Mononuclear cell (primary cell): Measurements from ENCODE around the gene TRDN. TPM values are rescaled to one million over a fixed set of nuclear protein-coding genes. Genes with fewer than 3 reads are reported as not detected.
"Not testable (repeated sequence)": the region's sequence is repeated elsewhere in the genome, so short reads cannot be mapped to it uniquely, and the experiment has no call there.

Source experiments
- H3K27me3 ChIP-seq: 2 replicates; pipeline ENCODE4 v1.6.0; 2011; ENCODE audit warnings: low read length, control low read depth; ENCODE audit not compliant: insufficient read depth
- H3K4me1 ChIP-seq: 2 replicates; pipeline ENCODE4 v1.5.1; 2011; ENCODE audit warnings: mild to moderate bottlenecking, low read length, control low read depth; ENCODE audit not compliant: insufficient read depth
- H3K4me3 ChIP-seq: 2 replicates; pipeline ENCODE4 v1.5.1; 2011; ENCODE audit warnings: mild to moderate bottlenecking, low read length, moderate library complexity
- H3K9me3 ChIP-seq: 2 replicates; pipeline ENCODE4 v1.5.1; 2011; ENCODE audit warnings: low read depth, mild to moderate bottlenecking, control low read depth, low read length
- total RNA-seq: library from RNA; depleted of rRNA; stranded (reverse); fragments of >200 nt; gene quantifications from one replicate; pipeline ENCODE4 v1.2.3, GENCODE V29; 2012

The TRDN gene
- total RNA-seq, 1 donor = not detected

- Histone ChIP-seq H3K4me3 (no peak overlapping the region), H3K4me1 (no peaks in the 10 kb centered on the region), H3K27me3 (no peaks in the 10 kb centered on the region), H3K9me3 (no peaks in the 10 kb centered on the region)
These were observed 42.0 kb downstream of the TRDN start for GRCh38 chr6:123594776-123595175.

- Histone ChIP-seq H3K9me3 (no peaks in the 10 kb centered on the region), H3K4me1 (no peaks in the 10 kb centered on the region), H3K4me3 (no peak overlapping the region), H3K27me3 (no peaks in the 10 kb centered on the region)
These were observed 44.3 kb downstream of the TRDN start for GRCh38 chr6:123592426-123592825.

DNA sequence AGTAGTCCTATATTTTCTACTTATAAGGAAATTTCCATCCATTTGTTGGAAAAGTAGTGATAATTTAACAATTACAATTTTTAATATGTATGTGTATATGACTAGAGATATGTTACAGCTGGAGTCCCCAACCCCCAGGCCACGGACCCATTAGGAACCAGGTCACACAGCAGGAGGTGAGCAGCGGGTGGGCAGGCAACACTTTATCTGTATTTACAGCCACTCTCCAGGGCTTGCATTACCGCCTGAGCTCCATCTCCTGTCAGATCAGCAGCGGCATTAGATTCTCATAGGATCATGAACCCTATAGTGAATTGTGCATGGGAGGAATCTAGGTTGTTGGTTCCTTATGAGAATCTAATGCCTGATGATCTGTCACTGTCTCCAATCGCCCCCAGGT, 46.8 kb downstream of the TRDN start:
- Histone ChIP-seq H3K4me1 (no peaks in the 10 kb centered on the region), H3K9me3 (no peaks in the 10 kb centered on the region), H3K27me3 (no peaks in the 10 kb centered on the region), H3K4me3 (no peak overlapping the region)

DNA sequence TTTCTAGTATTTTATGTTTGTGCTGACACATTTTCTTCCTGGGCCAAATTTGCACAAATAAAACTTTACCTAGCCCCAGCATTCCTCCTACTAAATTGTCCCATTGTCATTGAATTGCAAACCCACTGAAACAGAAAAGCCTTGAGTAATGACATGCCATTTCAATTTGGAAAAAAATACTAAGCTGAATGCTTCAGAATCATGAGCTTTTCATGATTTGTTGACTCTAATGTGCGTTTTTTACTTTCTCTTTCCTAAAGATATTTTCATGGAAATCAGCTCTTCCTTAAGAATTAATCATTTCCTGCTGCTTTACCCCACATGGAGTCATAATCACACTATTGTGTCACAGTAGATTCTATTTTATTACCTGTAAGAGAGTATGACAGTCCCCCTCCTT, 47.4 kb downstream of the TRDN start:
- H3K4me1 ChIP-seq = no peaks in the 10 kb centered on the region
- no peak overlapping the region for H3K4me3 ChIP-seq
- H3K9me3 ChIP-seq = no peaks in the 10 kb centered on the region
- no peaks in the 10 kb centered on the region for H3K27me3 ChIP-seq

DNA sequence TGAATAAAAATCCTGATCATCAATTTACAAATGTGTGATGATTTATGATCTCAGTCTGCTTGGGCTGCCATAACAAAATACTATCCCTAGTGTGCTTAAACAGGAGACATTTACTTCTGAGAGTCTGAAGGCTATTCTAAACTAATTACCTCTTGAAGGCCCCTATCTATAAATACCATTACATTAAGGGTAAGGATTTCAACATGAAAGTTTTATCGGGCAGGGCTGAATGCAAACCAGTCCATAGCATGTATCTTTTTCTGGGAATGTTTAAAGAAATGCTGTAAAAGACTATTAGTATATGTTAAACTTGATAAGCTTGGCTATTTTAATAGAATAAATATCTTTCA, 48.2 kb downstream of the TRDN start:
- no peaks in the 10 kb centered on the region for H3K9me3 ChIP-seq

GRCh38 chr6:123587838-123588545, 48.8 kb downstream of the TRDN start:
- Histone ChIP-seq H3K27me3 (no peaks in the 10 kb centered on the region), H3K4me3 (no peak overlapping the region), H3K9me3 (no peaks in the 10 kb centered on the region), H3K4me1 (no peaks in the 10 kb centered on the region)

More for the DNA sequence above, 48.2 kb downstream of the TRDN start:
- no peaks in the 10 kb centered on the region for H3K4me1 ChIP-seq
- H3K4me3 ChIP-seq = no peak overlapping the region
- H3K27me3 ChIP-seq = no peaks in the 10 kb centered on the region

- not testable (repeated sequence) for H3K27me3 ChIP-seq, H3K4me3 ChIP-seq, H3K4me1 ChIP-seq, H3K9me3 ChIP-seq
These were observed 49.3 kb downstream of the TRDN start for GRCh38 chr6:123587407-123587806.

DNA sequence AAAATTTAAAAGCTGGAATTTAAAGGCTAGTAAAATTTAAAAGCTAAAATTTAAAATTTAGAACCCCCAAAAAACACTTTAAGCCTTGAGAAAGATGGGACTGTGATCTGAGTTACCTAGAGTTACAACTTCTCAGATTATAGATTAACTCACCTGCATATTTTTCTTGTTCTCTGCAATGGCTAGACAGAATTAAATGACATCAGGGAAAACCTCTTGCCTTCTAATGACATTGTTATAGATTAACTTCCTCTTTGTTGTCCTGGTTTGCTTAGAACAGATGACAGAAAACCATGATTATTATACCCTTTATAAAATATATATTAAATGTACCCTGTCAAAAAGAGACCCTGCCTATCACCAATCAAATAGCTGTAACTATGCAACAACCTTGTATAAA, 56.4 kb downstream of the TRDN start:
- Histone ChIP-seq H3K4me3 (no peak overlapping the region), H3K4me1 (no peaks in the 10 kb centered on the region), H3K27me3 (no peaks in the 10 kb centered on the region), H3K9me3 (no peaks in the 10 kb centered on the region)

- Histone ChIP-seq H3K27me3 (no peaks in the 10 kb centered on the region), H3K4me1 (no peaks in the 10 kb centered on the region), H3K9me3 (no peaks in the 10 kb centered on the region)
These were observed 61.6 kb downstream of the TRDN start for GRCh38 chr6:123575188-123575587.

GRCh38 chr6:123570813-123571684, 65.7 kb downstream of the TRDN start:
- Histone ChIP-seq H3K4me1 (no peaks in the 10 kb centered on the region), H3K9me3 (no peaks in the 10 kb centered on the region), H3K4me3 (no peak overlapping the region), H3K27me3 (no peaks in the 10 kb centered on the region)

More at GRCh38 chr6:123575188-123575587, 61.6 kb downstream of the TRDN start:
- no peak overlapping the region for H3K4me3 ChIP-seq

GRCh38 chr6:123569575-123569974, 67.2 kb downstream of the TRDN start:
- Histone ChIP-seq H3K9me3 (no peaks in the 10 kb centered on the region), H3K4me3 (no peak overlapping the region), H3K27me3 (no peaks in the 10 kb centered on the region), H3K4me1 (no peaks in the 10 kb centered on the region)

DNA sequence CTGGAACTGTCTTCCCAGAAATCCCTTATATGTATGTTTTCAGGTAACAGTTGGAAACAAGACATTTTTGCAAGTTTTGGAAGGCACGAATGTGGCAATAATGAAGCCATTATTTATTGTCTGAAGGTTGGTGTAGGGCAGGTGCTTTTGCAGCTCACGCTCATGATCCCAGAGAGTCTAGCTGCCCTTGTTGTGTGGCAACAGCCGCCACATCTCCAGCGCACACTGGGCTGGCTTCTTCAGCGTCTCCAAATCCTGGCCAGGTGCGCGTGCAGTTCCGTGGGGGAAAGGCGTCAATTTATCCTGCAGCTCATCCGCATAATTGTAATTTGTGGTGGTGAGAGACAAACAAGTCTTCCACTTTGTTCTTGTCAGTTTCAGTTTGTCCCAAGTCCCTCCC, 71.2 kb downstream of the TRDN start:
- H3K4me3 ChIP-seq = no peak overlapping the region
- no peaks in the 10 kb centered on the region for H3K9me3 ChIP-seq
- no peaks in the 10 kb centered on the region for H3K27me3 ChIP-seq
- H3K4me1 ChIP-seq = no peaks in the 10 kb centered on the region

DNA sequence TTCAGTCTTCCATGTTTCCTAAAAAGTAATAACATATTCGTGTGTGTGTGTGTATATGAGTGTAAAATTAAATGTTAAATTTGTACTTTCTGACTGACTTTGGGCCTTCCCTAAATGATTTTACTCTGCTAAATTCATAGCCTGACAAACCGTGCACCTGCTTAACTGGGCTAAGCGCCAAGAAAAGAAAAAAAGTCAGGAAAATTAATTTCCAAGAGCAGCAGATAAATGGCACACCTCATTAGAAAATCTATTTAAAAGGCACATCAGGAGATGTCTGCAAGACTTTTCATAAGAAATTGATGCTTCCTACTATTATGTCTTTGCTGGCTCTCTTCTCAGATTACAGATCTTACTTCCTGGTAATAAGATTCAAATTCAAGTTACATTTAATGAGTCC, 72.4 kb downstream of the TRDN start:
- H3K27me3 ChIP-seq = no peaks in the 10 kb centered on the region
- H3K4me1 ChIP-seq = no peaks in the 10 kb centered on the region
- H3K9me3 ChIP-seq = no peaks in the 10 kb centered on the region
- no peak overlapping the region for H3K4me3 ChIP-seq

- Histone ChIP-seq H3K27me3 (no peaks in the 10 kb centered on the region), H3K4me1 (no peaks in the 10 kb centered on the region), H3K4me3 (no peak overlapping the region), H3K9me3 (no peaks in the 10 kb centered on the region)
These were observed 74.1 kb downstream of the TRDN start for GRCh38 chr6:123562677-123563076.

DNA sequence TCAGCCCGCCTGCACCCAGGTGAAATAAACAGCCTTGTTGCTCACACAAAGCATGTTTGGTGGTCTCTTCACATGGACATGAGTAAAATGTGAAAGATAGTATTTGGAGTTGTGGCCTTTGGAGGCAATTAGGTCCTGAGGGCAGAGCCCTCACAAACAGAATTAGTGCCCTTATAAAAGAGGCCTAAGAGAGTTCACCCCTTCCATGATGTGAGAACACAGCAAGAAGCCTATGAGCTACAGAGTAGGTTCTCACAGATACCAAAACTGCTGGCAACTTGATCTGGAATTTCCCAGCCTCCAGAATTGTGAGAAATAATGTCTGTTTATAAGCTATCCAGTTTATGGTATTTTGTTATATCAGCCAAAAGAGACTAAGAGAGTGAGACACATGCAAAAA, 74.5 kb downstream of the TRDN start:
- H3K4me1 ChIP-seq = no peaks in the 10 kb centered on the region

GRCh38 chr6:123559816-123560215, 76.9 kb downstream of the TRDN start:
- H3K4me3 ChIP-seq, H3K9me3 ChIP-seq, H3K27me3 ChIP-seq, H3K4me1 ChIP-seq: not testable (repeated sequence)

More for the DNA sequence above, 74.5 kb downstream of the TRDN start:
- Histone ChIP-seq H3K27me3 (no peaks in the 10 kb centered on the region), H3K4me3 (no peak overlapping the region), H3K9me3 (no peaks in the 10 kb centered on the region)
